HG03159 (cell line): ENCODE measurements around the gene KLRC4.
"Not testable (repeated sequence)": the region's sequence is repeated elsewhere in the genome, so short reads cannot be mapped to it uniquely, and the experiment has no call there.

ENCODE experiments used
- ATAC-seq: cut with Tn5 transposase; IDR thresholded peaks from one replicate; pipeline ENCODE4 v1.9.1; 2021; ENCODE audit warnings: mild to moderate bottlenecking, moderate library complexity; ENCODE audit not compliant: unreplicated experiment

KLRC4 gene

GRCh38 chr12:10409392-10409791 lies at the start of gene KLRC4:
Gene KLRC4, minus strand, starts transcription at chr12:10409757. Its CDS starts 182 bp downstream, at chr12:10409575.
- ATAC-seq: no peak

- ATAC-seq: no peak
Observed at GRCh38 chr12:10457760-10458159, 48.2 kb upstream of the KLRC4 start.

GRCh38 chr12:10456856-10457255 lies 47.3 kb upstream of the KLRC4 start:
- ATAC-seq: no peak

- no peak for ATAC-seq
Observed at GRCh38 chr12:10455766-10456165, 46.2 kb upstream of the KLRC4 start.

- no peak for ATAC-seq
Observed at GRCh38 chr12:10454531-10454930, 45.0 kb upstream of the KLRC4 start.

GRCh38 chr12:10453156-10453555 lies 43.6 kb upstream of the KLRC4 start, which contains the start of gene KLRC1:
Gene KLRC1, minus strand, starts transcription at chr12:10453377. Its CDS starts 2,221 bp downstream, at chr12:10451156.
- no peak for ATAC-seq

- no peak for ATAC-seq
Observed at GRCh38 chr12:10448236-10448635, 38.7 kb upstream of the KLRC4 start.

GRCh38 chr12:10446052-10446451 lies 36.5 kb upstream of the KLRC4 start:
- ATAC-seq: not testable (repeated sequence)

GRCh38 chr12:10441144-10441543 lies 31.6 kb upstream of the KLRC4 start:
- not testable (repeated sequence) for ATAC-seq

- ATAC-seq: not testable (repeated sequence)
Observed at GRCh38 chr12:10439608-10440274, 30.2 kb upstream of the KLRC4 start.

- not testable (repeated sequence) for ATAC-seq
Observed at GRCh38 chr12:10437601-10438000, 28.0 kb upstream of the KLRC4 start.

- ATAC-seq: not testable (repeated sequence)
Observed at GRCh38 chr12:10435816-10436215, 26.3 kb upstream of the KLRC4 start, which contains the start of gene KLRC2. Gene KLRC2, minus strand, starts transcription at chr12:10436010. Its CDS starts 24 bp downstream, at chr12:10435986.

- ATAC-seq: not testable (repeated sequence)
Observed at GRCh38 chr12:10430623-10431022, 21.1 kb upstream of the KLRC4 start.

- not testable (repeated sequence) for ATAC-seq
Observed at GRCh38 chr12:10425938-10426337, 16.4 kb upstream of the KLRC4 start.

- ATAC-seq: not testable (repeated sequence)
Observed at GRCh38 chr12:10424260-10424899, 14.8 kb upstream of the KLRC4 start.

GRCh38 chr12:10422159-10422558 lies 12.6 kb upstream of the KLRC4 start:
- ATAC-seq: not testable (repeated sequence)

- not testable (repeated sequence) for ATAC-seq
Observed at GRCh38 chr12:10420334-10420733, 10.8 kb upstream of the KLRC4 start, which contains the start of gene KLRC3. Gene KLRC3, minus strand, starts transcription at chr12:10420595. Its CDS starts 45 bp downstream, at chr12:10420550.

- ATAC-seq: no peak
Observed at GRCh38 chr12:10408842-10409241, 715 bp downstream of the KLRC4 start.

- no peak for ATAC-seq
Observed at GRCh38 chr12:10406725-10407124, 2.8 kb downstream of the KLRC4 start.

- ATAC-seq: no peak
Observed at GRCh38 chr12:10405294-10405693, 4.3 kb downstream of the KLRC4 start.

GRCh38 chr12:10404798-10405197 lies 4.8 kb downstream of the KLRC4 start:
- no peak for ATAC-seq

- no peak for ATAC-seq
Observed at GRCh38 chr12:10400829-10401228, 8.7 kb downstream of the KLRC4 start.
